Islet precursor cell (in vitro differentiated cells): ENCODE measurements around the gene TMEM100.

Source experiments
- DNase-seq: peaks from one replicate; pipeline ENCODE4 v3.0.0-alpha.2; 2018

The TMEM100 gene

GRCh38 chr17:55743103-55743679 is 20.5 kb upstream of the TMEM100 start:
- peak; percentile 63 for DNase-seq

- DNase-seq = no peak
These were observed 19.8 kb upstream of the TMEM100 start for GRCh38 chr17:55742272-55743102.

DNA sequence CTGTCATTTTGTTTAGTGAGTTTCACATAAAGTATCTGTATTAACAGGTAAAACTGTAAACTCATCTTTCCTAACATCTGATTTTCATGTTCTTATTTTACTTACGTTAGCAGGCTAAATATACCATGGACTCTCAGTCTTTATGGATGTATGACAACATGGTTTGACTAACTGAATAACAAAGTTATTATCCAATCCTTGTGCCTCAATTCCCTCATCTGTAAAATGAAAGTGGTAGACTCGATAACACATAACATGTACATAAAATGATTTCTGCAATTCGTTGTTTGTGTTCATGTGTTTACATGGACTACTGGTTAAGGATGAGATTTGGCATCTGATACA is 18.7 kb upstream of the TMEM100 start:
- no peak for DNase-seq

DNA sequence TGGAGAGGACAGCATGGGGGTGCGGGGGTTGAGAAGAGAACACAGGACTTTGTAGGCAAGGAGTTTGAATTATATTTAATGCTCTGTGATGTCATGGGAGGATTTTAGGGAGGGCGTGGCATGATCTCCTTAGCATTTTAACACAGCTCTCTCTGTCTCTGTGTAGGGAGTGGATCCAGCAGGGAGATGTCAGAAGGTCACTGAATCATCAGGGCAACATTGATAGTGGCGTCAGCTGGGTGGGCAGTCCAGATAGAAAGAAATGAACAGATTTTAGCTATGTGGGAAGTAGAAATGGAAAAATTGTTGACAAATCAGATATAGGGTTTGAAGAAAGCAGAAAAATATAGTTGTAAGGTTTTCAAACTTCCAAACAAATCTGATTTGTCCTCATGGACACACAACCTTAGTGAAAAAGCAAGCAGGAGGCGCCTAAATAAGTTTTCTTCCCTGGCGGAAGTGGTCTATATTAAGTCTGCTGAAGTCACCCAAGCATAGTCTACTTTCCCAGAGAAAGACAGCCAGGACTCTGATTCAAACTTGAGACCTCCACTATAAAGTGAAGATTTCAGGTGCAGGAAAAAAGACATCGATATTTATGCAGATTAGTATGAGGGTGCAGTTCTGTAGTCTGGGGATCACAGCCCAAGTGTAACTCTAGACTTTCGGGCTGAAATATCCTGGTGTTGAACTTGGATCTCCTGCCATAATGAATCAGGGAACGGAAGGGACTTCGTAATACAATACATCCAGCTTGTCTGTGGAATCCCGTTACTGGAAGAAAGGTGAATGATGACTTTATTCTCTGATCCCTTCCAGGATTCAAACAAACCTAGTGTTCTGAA is 18.1 kb upstream of the TMEM100 start:
- DNase-seq = no peak

- no peak for DNase-seq
These were observed 15.4 kb upstream of the TMEM100 start for GRCh38 chr17:55737976-55738501.

DNA sequence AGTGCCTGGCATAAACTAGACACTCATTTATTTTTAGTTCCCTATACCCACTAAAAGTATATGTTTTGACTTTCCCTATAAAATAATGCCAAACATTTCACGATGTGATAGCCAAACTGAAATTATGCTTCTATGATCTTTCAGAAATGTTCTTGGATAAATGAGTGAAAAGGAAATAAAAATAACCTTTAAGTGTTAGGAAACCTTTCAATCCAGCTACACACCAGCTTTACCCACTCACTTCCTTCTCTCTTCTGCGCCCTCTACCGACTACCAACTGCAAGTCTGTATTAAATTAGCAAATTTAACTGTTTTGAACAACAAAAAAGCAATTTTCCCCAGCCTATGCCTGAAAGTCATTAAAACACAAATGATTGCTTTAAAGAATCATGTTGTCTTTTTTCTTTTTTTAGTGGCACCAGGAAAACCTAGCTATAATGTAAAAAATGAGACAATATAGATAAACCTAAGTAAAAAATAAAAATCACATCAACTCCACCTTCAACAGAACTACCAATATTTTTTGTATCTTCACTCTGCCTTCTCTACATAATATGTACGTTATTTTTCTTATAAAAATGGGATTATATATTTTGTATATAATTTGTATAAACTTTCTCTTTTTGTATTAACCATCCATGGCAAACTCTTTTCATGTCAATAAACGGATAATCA is 13.2 kb upstream of the TMEM100 start:
- no peak for DNase-seq

GRCh38 chr17:55734128-55734781 is 11.6 kb upstream of the TMEM100 start:
- DNase-seq = no peak

GRCh38 chr17:55731586-55732250 is 9.1 kb upstream of the TMEM100 start:
- DNase-seq = peak; percentile 72

GRCh38 chr17:55730808-55731207 is 8.1 kb upstream of the TMEM100 start:
- no peak for DNase-seq

DNA sequence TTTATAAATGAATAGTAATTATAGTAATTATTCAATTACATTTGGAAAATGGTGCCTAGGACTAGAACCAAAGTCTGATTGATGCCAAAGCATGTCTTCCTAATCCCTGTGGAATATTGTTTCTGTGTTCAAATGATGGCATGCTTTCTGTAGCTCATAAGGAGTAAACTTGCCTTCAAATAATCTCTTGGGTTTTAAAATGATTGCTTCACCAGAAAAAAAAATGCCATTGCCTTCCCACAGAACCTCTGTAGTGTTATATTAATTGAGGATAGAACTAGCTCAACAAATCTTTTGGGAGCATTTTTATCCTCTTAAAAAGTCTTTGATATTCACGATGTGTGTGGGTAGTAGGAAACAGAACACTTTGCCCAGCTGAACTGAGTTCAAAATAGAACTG is 7.7 kb upstream of the TMEM100 start:
- no peak for DNase-seq

DNA sequence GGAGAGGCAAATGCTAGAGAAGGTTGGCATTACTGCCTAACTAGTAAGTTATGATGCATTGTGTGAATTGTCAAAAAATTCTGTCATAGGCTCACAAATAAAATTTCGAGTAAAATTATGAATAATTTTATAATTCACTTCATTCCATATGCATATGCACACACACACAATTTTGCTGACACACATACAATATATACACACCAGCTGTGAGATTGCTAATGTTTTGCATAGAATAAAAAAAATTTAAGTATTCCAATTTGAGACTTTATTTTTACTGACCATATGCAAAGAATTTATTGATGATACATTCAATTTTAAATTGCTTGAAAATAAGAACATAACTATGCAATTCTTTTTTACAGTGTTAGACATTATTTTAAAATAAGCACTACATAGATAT is 6.8 kb upstream of the TMEM100 start:
- DNase-seq = no peak

DNA sequence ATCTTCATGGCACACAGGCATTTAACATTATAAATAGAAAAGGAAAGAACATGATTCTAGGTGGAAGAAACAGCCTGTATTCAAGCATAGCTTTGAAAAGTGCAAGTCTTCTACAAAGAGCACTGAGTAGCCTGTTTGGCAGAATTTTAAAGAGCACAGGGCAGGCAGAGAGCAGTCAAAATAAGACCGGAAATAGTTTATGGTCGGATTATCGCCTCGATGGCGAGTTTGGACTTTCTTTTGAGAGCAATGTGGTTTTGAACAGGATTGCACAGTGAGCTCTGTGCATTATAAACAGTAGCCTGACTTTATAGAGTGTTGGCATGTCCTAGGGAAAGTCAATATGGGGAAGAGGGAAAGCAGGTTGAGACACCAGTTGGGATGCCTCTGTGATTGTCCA is 6.2 kb upstream of the TMEM100 start:
- no peak for DNase-seq

GRCh38 chr17:55728361-55728760 is 5.7 kb upstream of the TMEM100 start:
- DNase-seq = no peak

DNA sequence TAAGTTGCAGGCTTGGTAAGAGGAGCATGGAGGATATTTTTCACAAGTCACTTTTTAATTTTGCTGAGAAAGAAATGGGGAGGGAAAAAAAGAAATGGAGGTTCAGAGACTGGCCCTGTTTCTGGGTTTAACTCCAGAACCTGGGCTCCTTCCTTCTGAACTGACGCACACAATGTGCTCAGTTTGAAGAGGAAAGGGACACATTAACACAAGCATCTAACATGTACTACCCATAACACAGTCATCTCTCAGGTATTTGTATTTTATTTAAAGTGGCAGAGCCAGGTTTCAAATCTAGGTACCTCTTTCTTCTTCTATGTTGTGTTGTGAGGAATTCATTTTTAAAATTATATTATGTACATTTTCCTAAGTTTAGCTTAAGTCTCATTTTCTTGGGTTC is 5.3 kb upstream of the TMEM100 start:
- DNase-seq = no peak

DNA sequence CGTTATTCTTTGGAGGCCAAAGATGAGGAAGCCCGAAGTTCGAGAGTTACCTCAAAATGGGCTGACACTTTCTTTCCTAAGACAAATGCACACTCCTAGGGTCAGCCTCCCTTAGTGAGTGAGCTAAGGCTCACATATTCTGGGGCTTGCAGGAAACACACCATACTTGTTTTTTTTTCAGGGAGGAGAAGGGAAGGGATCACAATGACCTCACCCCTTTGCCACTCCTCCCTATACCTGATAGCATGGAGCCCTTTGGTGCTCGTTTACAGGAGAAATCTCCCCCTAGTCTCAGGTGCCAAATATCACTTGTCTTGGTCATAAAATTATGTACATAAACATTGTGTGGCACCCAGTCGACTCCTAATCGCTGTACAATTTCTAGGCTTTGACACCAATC is 4.6 kb upstream of the TMEM100 start:
- no peak for DNase-seq

- no peak for DNase-seq
These were observed 3.8 kb upstream of the TMEM100 start for GRCh38 chr17:55726440-55726839.

DNA sequence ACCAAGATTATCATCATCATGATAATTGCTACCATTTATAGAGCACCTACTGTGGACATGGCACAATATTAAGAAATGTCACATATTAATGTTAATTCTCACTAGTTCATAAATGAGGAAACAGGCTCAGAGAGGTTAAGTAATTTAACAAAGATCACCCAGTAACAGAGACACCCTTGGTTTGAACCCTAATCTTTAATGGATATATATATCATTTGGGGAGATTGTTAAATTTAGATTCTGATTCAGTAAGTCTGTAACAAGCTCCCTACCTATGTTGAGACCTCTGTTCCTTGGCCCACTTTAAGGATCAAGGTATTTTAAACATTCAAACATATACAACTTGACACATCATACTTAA is 804 bp upstream of the TMEM100 start:
- DNase-seq = no peak

DNA sequence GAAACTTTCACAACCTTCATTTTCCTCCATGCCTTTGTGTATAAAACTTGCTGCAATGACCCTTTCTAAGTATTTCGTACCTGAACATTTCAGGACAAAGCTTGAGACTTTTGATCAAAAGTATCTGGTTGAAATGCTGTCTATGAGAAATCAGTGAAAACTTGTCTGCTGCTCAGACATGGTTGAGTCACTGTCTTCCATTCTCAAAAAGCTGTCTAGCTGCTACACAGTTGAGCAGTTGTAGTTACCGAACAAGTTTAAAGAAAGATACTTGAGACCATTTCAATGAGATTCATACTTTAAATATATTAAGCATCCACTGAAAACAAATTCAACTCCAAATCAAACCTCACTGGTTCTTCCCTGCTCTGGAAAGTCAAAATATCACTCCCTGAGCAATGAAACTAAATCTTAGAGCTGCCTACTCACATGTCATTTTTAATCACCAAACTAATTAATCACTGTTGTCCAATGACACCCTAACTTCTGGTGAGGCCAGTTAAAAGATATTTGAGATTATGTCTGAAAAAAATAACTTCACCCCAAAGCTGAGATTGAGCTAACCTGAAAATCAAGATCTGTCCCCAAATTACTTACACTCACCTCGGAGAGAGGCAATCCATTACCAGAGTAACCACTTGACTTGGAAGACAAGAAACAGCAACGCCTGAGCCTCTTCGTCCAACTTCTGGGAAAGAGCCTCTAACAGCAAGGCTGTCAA is 488 bp downstream of the TMEM100 start:
- DNase-seq = no peak

- DNase-seq = no peak
These were observed 1.5 kb downstream of the TMEM100 start for GRCh38 chr17:55720919-55721836.
